CD4-positive, CD25-positive, alpha-beta regulatory T cell (primary cell): ENCODE data around the gene FAM81A. TPM values are rescaled to one million over a fixed set of nuclear protein-coding genes. Genes with fewer than 3 reads are reported as not detected.
"Not testable (repeated sequence)": the region's sequence is repeated elsewhere in the genome, so short reads cannot be mapped to it uniquely, and the experiment has no call there.

Source experiments
- ATAC-seq, 2 donors: fragments of 150-1000 bp; cut with Tn5 transposase; one replicate each; pipeline ENCODE4 v1.10.0; 2021; ENCODE audit warnings: low read depth in 2 of 2, moderate number of reproducible peaks in 2 of 2, moderate library complexity in 1 of 2
- DNase-seq, 3 donors: peaks; one replicate each; pipeline versions ENCODE4 v3.0.0 to v3.0.0-alpha.2; 2012 to 2022; ENCODE audit warnings: mixed read lengths in 1 of 3
- H3K27ac ChIP-seq: one replicate; pipeline ENCODE4 v1.7.0; 2013; ENCODE audit warnings: mild to moderate bottlenecking, low read length; ENCODE audit not compliant: insufficient read depth, poor library complexity, severe bottlenecking
- H3K27me3 ChIP-seq: one replicate; pipeline ENCODE4 v1.7.0; 2013; ENCODE audit warnings: low read length; ENCODE audit not compliant: control insufficient read depth, insufficient read depth
- H3K36me3 ChIP-seq: one replicate; pipeline ENCODE4 v1.7.0; 2013; ENCODE audit warnings: mild to moderate bottlenecking, low read length, moderate library complexity; ENCODE audit not compliant: control insufficient read depth, insufficient read depth
- H3K4me1 ChIP-seq: 2 replicates; pipeline ENCODE4 v1.7.0; 2013; ENCODE audit warnings: mild to moderate bottlenecking, low read length; ENCODE audit not compliant: insufficient read depth, control insufficient read depth, poor library complexity, severe bottlenecking
- H3K4me3 ChIP-seq: one replicate; pipeline ENCODE4 v1.7.0; 2013; ENCODE audit warnings: low read depth, mild to moderate bottlenecking, low read length, moderate library complexity
- H3K9me3 ChIP-seq, 2 experiments: 1 replicate in 1 of 2; 2 replicates in 1 of 2; pipeline ENCODE4 v1.7.0; 2013; ENCODE audit warnings: low read length in 2 of 2, mild to moderate bottlenecking in 1 of 2, moderate library complexity in 1 of 2; ENCODE audit not compliant: control insufficient read depth in 2 of 2
- H3K27ac Mint-ChIP-seq, 3 donors: one replicate each; pipeline ENCODE4 v1.8.0; 2020 to 2022; ENCODE audit warnings: mild to moderate bottlenecking in 3 of 3, mixed read lengths in 3 of 3, moderate library complexity in 2 of 3
- H3K27me3 Mint-ChIP-seq: one replicate; pipeline ENCODE4 v1.8.0; 2022; ENCODE audit warnings: mild to moderate bottlenecking, mixed read lengths
- H3K36me3 Mint-ChIP-seq: one replicate; pipeline ENCODE4 v1.8.0; 2020; ENCODE audit warnings: mixed read lengths
- H3K4me1 Mint-ChIP-seq, 4 donors: one replicate each; pipeline ENCODE4 v1.8.0; 2020 to 2022; ENCODE audit warnings: mixed read lengths in 4 of 4, mild to moderate bottlenecking in 1 of 4
- H3K4me3 Mint-ChIP-seq, 4 donors: one replicate each; pipeline ENCODE4 v1.8.0; 2020 to 2022; ENCODE audit warnings: mild to moderate bottlenecking in 4 of 4, mixed read lengths in 4 of 4, moderate library complexity in 3 of 4
- H3K9me3 Mint-ChIP-seq, 7 donors: one replicate each; pipeline ENCODE4 v1.8.0; 2020 to 2022; ENCODE audit warnings: mixed read lengths in 7 of 7, mild to moderate bottlenecking in 3 of 7, moderate library complexity in 2 of 7
- polyA plus RNA-seq, 4 donors: library from polyadenylated mRNA; unstranded; fragments of 300-500 nt; fragmentation: Illumina TruSeq; gene quantifications; one replicate each; pipeline ENCODE4 v1.2.3, GENCODE V29; 2021
- total RNA-seq: library from RNA; stranded (reverse); gene quantifications from one replicate; pipeline ENCODE4 v1.2.3, GENCODE V29; 2022

The FAM81A gene
- total and polyA plus RNA-seq, 5 donors from 2014 or later = not detected

DNA sequence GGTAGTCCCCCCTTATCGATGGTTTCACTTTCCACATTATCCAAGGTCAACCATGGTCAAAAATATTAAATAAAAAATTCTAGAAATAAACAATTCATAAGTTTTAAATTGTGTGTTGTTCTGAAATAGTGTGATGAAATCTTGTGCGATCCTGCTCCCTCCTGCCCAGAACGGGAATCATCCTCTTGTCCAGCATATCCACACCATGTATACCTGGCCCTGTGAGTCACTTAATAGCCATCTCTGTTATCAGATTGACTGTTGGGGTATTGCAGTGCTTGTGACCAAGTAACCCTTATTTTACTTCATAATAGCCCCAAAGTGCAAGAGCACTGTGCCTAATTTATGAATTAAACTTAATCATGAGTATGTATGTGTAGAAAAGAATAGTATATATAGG is 19.1 kb downstream of the FAM81A start:
- H3K9me3 ChIP-seq = peaks cover 0 to 6% of the 10 kb centered on the region in 2 experiments
- peaks cover 6% of the 10 kb centered on the region for H3K27me3 ChIP-seq
- Mint-ChIP-seq H3K4me1 (no peaks in the 10 kb centered on the region), H3K4me3 (no peak overlapping the region), H3K27me3 (peaks cover 20% of the 10 kb centered on the region), H3K9me3 (peaks cover 0 to 6% (median 0%) of the 10 kb centered on the region in 7 donors), H3K27ac (no peak overlapping the region), H3K36me3 (no peaks in the 10 kb centered on the region)
- H3K36me3 ChIP-seq = no peaks in the 10 kb centered on the region
- ATAC-seq = no peak
- no peaks in the 10 kb centered on the region for H3K4me1 ChIP-seq
- no peak overlapping the region for H3K27ac ChIP-seq
- DNase-seq = no peak
- no peak overlapping the region for H3K4me3 ChIP-seq

DNA sequence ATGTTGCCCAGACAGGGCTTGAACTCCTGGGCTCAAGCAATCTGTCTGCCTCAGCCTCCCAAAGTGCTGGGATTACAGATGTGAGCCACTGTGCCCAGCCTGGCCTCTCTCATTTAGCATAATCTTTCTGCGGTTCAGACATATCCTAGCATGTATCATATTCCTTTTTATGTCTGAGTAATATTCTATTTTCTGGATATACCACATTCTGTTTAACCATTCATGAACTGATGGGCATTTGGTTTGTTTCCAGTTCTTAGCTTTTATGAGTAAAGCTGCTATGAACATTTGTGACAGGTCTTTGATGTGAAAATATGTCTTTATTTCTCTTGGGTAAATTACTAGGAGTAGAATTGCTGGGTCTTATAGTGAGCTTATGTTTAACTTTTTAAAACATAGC is 23.5 kb downstream of the FAM81A start:
- DNase-seq (no peak), ATAC-seq (no peak)
- no peaks in the 10 kb centered on the region for H3K4me1 Mint-ChIP-seq
- H3K27ac ChIP-seq = no peak overlapping the region
- H3K27ac Mint-ChIP-seq = no peak overlapping the region
- peaks cover 28% of the 10 kb centered on the region for H3K27me3 Mint-ChIP-seq
- H3K36me3 ChIP-seq = no peaks in the 10 kb centered on the region
- H3K4me3 Mint-ChIP-seq = no peak overlapping the region
- H3K36me3 Mint-ChIP-seq = no peaks in the 10 kb centered on the region
- peaks cover 6% of the 10 kb centered on the region for H3K27me3 ChIP-seq
- no peak overlapping the region for H3K4me3 ChIP-seq
- H3K4me1 ChIP-seq = no peaks in the 10 kb centered on the region
- H3K9me3 Mint-ChIP-seq = peaks cover 0 to 18% (median 4%) of the 10 kb centered on the region in 7 donors
- peaks cover 0 to 6% of the 10 kb centered on the region in 2 experiments for H3K9me3 ChIP-seq

DNA sequence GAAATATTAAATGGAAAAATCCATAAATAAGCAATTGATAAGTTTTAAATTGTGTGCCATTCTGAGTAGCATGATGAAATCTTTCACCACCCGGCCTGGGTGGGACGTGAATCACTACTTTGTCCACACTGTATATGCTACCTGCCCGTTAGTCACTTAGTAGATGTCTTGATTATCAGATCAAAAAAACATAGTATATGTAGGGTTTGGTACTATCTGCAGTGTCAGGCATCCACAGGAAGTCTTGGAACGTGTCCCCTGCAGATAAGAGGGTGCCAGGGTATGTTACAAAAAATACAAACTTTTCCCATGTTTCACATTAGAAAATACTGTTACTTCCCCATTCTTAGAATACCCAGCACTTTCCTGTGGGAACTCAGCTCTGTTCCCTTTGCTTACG is 35.2 kb downstream of the FAM81A start:
- Histone ChIP-seq H3K27me3 (peaks cover 9% of the 10 kb centered on the region), H3K27ac (no peak overlapping the region), H3K36me3 (no peaks in the 10 kb centered on the region), H3K4me3 (no peak overlapping the region), H3K9me3 (no peaks in the 10 kb centered on the region), H3K4me1 (no peaks in the 10 kb centered on the region)
- Mint-ChIP-seq H3K9me3 (peaks cover 0 to 2% (median 0%) of the 10 kb centered on the region in 7 donors), H3K4me1 (no peaks in the 10 kb centered on the region), H3K4me3 (no peak overlapping the region), H3K27me3 (peaks cover 43% of the 10 kb centered on the region), H3K27ac (no peak overlapping the region), H3K36me3 (no peaks in the 10 kb centered on the region)
- ATAC-seq = no peak
- DNase-seq = no peak

DNA sequence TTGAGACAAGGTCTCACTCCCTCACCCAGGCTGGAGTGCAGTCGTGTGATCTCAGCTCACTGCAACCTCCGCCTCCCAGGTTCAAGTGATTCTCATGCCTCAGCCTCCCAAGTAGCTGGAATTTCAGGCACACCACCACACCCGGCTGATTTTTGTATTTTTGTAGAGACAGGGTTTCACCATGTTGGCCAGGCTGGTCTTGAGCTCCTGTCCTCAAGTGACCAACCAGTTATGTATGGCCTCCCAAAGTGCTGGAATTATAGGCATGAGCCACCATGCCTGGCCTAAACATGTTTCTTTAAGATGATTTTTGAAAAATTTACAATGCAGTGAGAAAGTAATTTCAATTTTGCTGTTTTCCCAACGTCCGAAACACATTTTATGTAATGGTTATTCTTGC is 37.2 kb downstream of the FAM81A start:
- H3K9me3 Mint-ChIP-seq, H3K27ac Mint-ChIP-seq, H3K36me3 Mint-ChIP-seq, H3K36me3 ChIP-seq, DNase-seq, H3K4me3 Mint-ChIP-seq, H3K27ac ChIP-seq, H3K4me3 ChIP-seq, H3K27me3 ChIP-seq, ATAC-seq, H3K4me1 Mint-ChIP-seq, H3K9me3 ChIP-seq, H3K4me1 ChIP-seq: not testable (repeated sequence)
- H3K27me3 Mint-ChIP-seq = peaks cover 37% of the 10 kb centered on the region

DNA sequence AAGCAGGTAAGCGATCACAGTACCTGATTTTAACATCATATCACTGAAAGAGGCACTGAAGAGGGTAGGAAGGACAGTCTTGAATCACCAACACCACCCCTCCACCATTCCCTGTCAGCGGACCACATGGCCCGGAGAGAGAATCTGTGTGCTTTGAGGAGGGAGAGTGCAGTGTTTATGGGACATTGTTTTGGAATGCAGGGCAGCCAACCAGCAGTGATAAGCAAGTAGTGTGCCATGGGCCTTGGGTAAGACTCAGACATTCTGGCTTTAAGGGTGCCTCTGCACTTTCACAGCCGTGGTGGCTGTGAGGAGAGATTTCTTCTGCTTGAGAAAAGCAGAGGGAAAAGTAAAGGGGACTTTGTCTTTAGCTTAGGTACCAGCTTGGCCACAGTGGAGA is 46.4 kb downstream of the FAM81A start:
- peaks cover 14% of the 10 kb centered on the region for H3K27me3 Mint-ChIP-seq
- no peaks in the 10 kb centered on the region for H3K36me3 Mint-ChIP-seq

DNA sequence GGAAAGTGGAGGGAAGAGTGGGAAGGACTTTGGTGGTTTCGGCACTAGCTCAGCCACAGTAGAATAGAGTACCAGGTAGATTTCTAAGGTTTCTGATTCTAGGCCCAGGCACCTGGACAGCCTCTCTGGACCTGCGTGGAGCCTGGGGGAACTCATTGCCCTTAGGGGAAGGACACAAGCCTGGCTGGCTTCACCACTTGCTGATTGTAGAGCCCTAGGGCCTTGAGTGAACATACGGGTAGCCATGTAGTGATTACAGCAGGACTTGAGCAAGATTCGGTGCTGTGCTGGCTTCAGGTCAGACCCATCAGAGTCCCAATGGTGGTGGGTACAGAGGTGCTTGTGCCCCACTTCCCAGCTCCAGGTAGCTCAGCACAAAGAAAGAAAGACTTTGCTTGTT is 47.0 kb downstream of the FAM81A start:
- Mint-ChIP-seq H3K9me3 (peaks cover 0 to 4% (median 0%) of the 10 kb centered on the region in 7 donors), H3K4me1 (no peaks in the 10 kb centered on the region), H3K4me3 (no peak overlapping the region), H3K27me3 (peaks cover 15% of the 10 kb centered on the region), H3K27ac (no peak overlapping the region), H3K36me3 (no peaks in the 10 kb centered on the region)
- H3K9me3 ChIP-seq = no peaks in the 10 kb centered on the region
- no peaks in the 10 kb centered on the region for H3K4me1 ChIP-seq
- no peaks in the 10 kb centered on the region for H3K36me3 ChIP-seq
- peaks cover 8% of the 10 kb centered on the region for H3K27me3 ChIP-seq
- ATAC-seq (no peak), DNase-seq (no peak)
- H3K27ac ChIP-seq = no peak overlapping the region
- H3K4me3 ChIP-seq = no peak overlapping the region

More for the DNA sequence above, 46.4 kb downstream of the FAM81A start:
- no peak overlapping the region for H3K27ac ChIP-seq
- H3K27ac Mint-ChIP-seq = no peak overlapping the region
- H3K9me3 Mint-ChIP-seq = peaks cover 0 to 3% (median 0%) of the 10 kb centered on the region in 7 donors
- no peak for DNase-seq
- H3K4me3 Mint-ChIP-seq = no peak overlapping the region
- H3K36me3 ChIP-seq = no peaks in the 10 kb centered on the region
- H3K4me1 Mint-ChIP-seq = no peaks in the 10 kb centered on the region
- H3K9me3 ChIP-seq = no peaks in the 10 kb centered on the region
- no peaks in the 10 kb centered on the region for H3K4me1 ChIP-seq
- H3K4me3 ChIP-seq = no peak overlapping the region
- H3K27me3 ChIP-seq = peaks cover 8% of the 10 kb centered on the region
- no peak for ATAC-seq

DNA sequence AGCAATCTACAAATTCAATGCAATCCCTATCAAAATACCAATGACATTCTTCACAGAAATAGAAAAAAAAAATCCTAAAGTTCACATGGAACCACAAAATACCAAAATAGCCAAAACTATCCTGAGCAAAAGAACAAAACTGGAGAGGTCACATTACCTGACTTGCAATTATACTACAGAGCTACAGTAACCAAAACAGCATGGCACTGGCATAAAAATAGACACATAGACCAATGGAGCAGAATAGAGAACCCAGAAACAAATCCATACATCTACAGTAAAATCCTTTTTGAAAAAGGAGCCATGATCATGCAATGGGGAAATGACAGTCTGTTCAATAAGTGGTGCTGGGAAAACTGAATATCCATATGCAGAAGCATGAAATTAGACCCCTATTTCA is 51.5 kb downstream of the FAM81A start:
- peaks cover 15% of the 10 kb centered on the region for H3K27me3 Mint-ChIP-seq
- not testable (repeated sequence) for H3K27ac Mint-ChIP-seq

DNA sequence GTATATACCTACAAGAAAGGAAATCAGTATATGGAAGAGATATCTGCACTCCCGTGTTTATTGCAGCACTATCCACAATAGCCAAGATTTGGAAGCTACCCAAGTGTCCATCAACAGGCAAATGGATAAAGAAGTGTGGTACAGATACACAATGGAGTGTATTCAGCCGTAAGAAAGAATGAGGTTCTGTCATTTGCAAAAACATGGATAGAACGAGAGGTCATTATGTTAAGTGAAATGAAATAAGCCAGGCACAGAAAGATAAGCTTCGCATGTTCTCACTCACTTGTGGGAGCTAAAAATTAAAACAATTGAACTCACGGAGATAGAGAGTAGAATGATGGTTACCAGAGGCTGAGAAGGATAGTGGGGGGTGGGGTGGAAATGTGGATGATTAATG is 53.1 kb downstream of the FAM81A start:
- H3K4me3 ChIP-seq = no peak overlapping the region
- peaks cover 0 to 4% (median 0%) of the 10 kb centered on the region in 7 donors for H3K9me3 Mint-ChIP-seq

More for the DNA sequence above, 51.5 kb downstream of the FAM81A start:
- H3K36me3 Mint-ChIP-seq, H3K9me3 Mint-ChIP-seq, ATAC-seq, H3K4me1 Mint-ChIP-seq, H3K9me3 ChIP-seq, H3K4me1 ChIP-seq, H3K36me3 ChIP-seq, H3K4me3 Mint-ChIP-seq, H3K4me3 ChIP-seq, H3K27me3 ChIP-seq, DNase-seq, H3K27ac ChIP-seq: not testable (repeated sequence)

More for the DNA sequence above, 53.1 kb downstream of the FAM81A start:
- Histone ChIP-seq H3K9me3 (no peaks in the 10 kb centered on the region), H3K27me3 (peaks cover 6% of the 10 kb centered on the region), H3K27ac (no peak overlapping the region), H3K4me1 (no peaks in the 10 kb centered on the region), H3K36me3 (no peaks in the 10 kb centered on the region)
- H3K4me3 Mint-ChIP-seq = no peak overlapping the region
- H3K36me3 Mint-ChIP-seq = no peaks in the 10 kb centered on the region
- no peak overlapping the region for H3K27ac Mint-ChIP-seq
- DNase-seq (no peak), ATAC-seq (no peak)
- peaks cover 8% of the 10 kb centered on the region for H3K27me3 Mint-ChIP-seq
- H3K4me1 Mint-ChIP-seq = peaks cover 0 to 5% (median 2%) of the 10 kb centered on the region in 4 donors
